Testis (tissue), 2 donors: ENCODE data around the gene MEA1.

Experiments
- POLR2A ChIP-seq: fragments of 450-650 bp; IDR thresholded peaks from one replicate; pipeline ENCODE4 v1.6.1; 2017; ENCODE audit warnings: antibody characterized with exemption, mild to moderate bottlenecking, moderate library complexity
- TF ChIP-seq, protein P1 (sequence below), 3 experiments: fragments of 450-650 bp in 2 of 3; fragments of 200-600 bp in 1 of 3; sonication (generic) in 1 of 3; IDR thresholded peaks; one replicate each; pipeline ENCODE4 v1.5.1; 2016 to 2019; ENCODE audit warnings: antibody characterized with exemption in 3 of 3, mild to moderate bottlenecking in 2 of 3, moderate library complexity in 1 of 3

DNA sequence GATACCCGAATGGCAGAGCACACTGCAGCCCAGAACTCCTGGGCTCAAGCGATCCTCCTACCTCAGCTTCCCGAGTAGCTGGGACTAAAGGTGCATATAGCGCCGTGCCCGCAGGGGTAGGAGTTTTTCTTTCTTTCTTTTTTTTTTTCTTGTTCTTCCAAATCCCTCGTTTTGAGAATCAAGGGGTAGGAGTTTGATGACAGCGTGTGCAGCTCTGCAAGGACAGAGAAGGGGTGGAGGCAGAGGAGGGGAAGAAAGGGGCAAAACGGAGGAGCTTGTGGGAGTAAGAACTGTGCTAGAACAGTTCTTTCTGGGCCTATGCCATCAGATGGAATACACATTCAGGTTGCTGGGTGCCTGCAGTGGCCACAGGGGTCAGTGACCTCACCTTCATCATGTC is 23.0 kb upstream of the MEA1 start:
- TF ChIP-seq, protein P1, sequence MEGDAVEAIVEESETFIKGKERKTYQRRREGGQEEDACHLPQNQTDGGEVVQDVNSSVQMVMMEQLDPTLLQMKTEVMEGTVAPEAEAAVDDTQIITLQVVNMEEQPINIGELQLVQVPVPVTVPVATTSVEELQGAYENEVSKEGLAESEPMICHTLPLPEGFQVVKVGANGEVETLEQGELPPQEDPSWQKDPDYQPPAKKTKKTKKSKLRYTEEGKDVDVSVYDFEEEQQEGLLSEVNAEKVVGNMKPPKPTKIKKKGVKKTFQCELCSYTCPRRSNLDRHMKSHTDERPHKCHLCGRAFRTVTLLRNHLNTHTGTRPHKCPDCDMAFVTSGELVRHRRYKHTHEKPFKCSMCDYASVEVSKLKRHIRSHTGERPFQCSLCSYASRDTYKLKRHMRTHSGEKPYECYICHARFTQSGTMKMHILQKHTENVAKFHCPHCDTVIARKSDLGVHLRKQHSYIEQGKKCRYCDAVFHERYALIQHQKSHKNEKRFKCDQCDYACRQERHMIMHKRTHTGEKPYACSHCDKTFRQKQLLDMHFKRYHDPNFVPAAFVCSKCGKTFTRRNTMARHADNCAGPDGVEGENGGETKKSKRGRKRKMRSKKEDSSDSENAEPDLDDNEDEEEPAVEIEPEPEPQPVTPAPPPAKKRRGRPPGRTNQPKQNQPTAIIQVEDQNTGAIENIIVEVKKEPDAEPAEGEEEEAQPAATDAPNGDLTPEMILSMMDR (IDR thresholded peaks at IDR 0.05): no peak
- no peak for TF ChIP-seq POLR2A
